OCI-LY1 (cell line): Measurements from ENCODE around the gene CCDC63.

Experiments
- EZH2 ChIP-seq: fragments of 200-600 bp; sonication (generic), shearing (Covaris generic); IDR thresholded peaks from 2 replicates; pipeline ENCODE4 v1.8.0; 2017; ENCODE audit warnings: borderline replicate concordance, mixed run types, mild to moderate bottlenecking, antibody characterized with exemption, low read length, moderate library complexity, mixed read lengths
- TF ChIP-seq, protein P1 (sequence below): fragments of 200-600 bp; sonication (generic), shearing (Covaris generic); IDR thresholded peaks from 2 replicates; pipeline ENCODE4 v1.5.1; 2017; ENCODE audit warnings: mild to moderate bottlenecking, antibody characterized with exemption, low read length, moderate library complexity, mixed read lengths

DNA sequence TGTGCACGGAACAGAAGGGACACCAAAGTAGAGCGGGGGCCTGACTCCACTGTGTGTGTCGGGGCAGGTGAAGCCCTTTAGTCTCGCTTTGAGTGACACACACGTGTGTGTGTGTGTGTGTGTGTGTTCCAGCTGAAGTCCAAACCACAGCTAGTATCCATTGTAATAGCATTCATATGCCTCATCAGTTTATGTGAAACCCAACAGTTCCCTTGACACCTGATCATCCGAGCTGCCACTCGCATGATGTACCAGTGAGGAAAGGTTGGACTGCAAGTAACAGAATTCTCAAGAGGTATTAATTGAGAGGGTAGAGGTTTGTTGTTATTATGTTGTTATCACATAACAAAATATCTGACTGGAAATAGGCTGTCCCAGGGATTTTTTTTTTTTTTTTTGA, 16.4 kb downstream of the CCDC63 start:
- TF ChIP-seq, protein P1, sequence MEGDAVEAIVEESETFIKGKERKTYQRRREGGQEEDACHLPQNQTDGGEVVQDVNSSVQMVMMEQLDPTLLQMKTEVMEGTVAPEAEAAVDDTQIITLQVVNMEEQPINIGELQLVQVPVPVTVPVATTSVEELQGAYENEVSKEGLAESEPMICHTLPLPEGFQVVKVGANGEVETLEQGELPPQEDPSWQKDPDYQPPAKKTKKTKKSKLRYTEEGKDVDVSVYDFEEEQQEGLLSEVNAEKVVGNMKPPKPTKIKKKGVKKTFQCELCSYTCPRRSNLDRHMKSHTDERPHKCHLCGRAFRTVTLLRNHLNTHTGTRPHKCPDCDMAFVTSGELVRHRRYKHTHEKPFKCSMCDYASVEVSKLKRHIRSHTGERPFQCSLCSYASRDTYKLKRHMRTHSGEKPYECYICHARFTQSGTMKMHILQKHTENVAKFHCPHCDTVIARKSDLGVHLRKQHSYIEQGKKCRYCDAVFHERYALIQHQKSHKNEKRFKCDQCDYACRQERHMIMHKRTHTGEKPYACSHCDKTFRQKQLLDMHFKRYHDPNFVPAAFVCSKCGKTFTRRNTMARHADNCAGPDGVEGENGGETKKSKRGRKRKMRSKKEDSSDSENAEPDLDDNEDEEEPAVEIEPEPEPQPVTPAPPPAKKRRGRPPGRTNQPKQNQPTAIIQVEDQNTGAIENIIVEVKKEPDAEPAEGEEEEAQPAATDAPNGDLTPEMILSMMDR, result no peak
- no peak for TF ChIP-seq EZH2
